BE2C (cell line): ENCODE data around the gene MALSU1.

Experiments
- DNase-seq: peaks from one replicate; pipeline ENCODE4 v3.0.0-alpha.2; 2020
- H3K27me3 ChIP-seq: fragments of 250-450 bp; sonication (Bioruptor Pico); 2 replicates; pipeline ENCODE4 v1.5.1; 2020; ENCODE audit warnings: mild to moderate bottlenecking
- H3K36me3 ChIP-seq: fragments of 250-450 bp; sonication (Bioruptor Pico); 2 replicates; pipeline ENCODE4 v1.5.1; 2020; ENCODE audit warnings: mild to moderate bottlenecking
- H3K4me1 ChIP-seq: fragments of 250-450 bp; sonication (Bioruptor Pico); 2 replicates; pipeline ENCODE4 v1.5.1; 2020
- H3K4me3 ChIP-seq: 2 replicates; pipeline ENCODE4 v1.5.1; 2011; ENCODE audit warnings: low read depth, low read length
- H3K9me3 ChIP-seq: fragments of 250-450 bp; sonication (Bioruptor Pico); 2 replicates; pipeline ENCODE4 v1.5.1; 2020
- CTCF ChIP-seq: IDR thresholded peaks from 2 replicates; pipeline ENCODE4 v1.5.1; 2012; ENCODE audit warnings: mild to moderate bottlenecking, low read depth, low read length

MALSU1 gene

GRCh38 chr7:23290993-23291392 is 8.1 kb upstream of the MALSU1 start:
- no peak for TF ChIP-seq CTCF
- no peaks in the 10 kb centered on the region for H3K27me3 ChIP-seq
- H3K4me1 ChIP-seq: no peaks in the 10 kb centered on the region
- no peak overlapping the region for H3K4me3 ChIP-seq
- no peak for DNase-seq
- no peaks in the 10 kb centered on the region for H3K36me3 ChIP-seq
- no peaks in the 10 kb centered on the region for H3K9me3 ChIP-seq

DNA sequence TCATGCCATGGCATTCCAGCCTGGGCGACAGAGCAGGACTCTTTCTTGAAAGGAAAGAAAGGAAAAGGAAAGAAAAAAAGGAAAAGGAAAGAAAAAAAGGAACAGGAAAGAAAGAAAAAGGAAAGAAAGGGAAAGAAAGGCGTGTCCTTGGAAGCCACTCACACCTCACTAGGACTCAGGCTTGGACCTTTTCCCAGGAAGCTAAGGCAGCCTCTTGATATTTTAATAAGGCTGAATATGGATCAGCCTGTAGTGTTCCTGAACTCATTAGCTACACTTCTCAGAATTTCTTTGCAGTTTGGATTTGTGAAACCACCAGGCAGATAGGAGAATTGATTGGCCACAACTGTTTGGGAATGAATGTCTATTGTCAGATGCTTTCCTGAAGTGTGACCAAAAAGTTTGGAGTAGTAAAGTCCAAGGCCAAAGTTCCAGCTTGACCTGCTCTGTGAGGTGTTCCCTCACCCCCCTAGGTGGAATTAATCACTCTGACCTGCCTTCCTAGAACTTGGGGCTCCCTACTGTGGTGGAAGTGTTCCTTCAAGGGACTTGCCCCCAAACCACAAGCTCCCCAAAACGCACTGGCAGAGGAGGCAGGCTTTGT is 7.1 kb upstream of the MALSU1 start:
- TF ChIP-seq CTCF: no peak
- Histone ChIP-seq H3K4me1 (no peaks in the 10 kb centered on the region), H3K9me3 (no peaks in the 10 kb centered on the region), H3K4me3 (no peak overlapping the region), H3K27me3 (no peaks in the 10 kb centered on the region), H3K36me3 (no peaks in the 10 kb centered on the region)
- no peak for DNase-seq

GRCh38 chr7:23292623-23293022 is 6.5 kb upstream of the MALSU1 start:
- Histone ChIP-seq H3K27me3 (no peaks in the 10 kb centered on the region), H3K9me3 (no peaks in the 10 kb centered on the region), H3K4me3 (no peak overlapping the region), H3K4me1 (no peaks in the 10 kb centered on the region), H3K36me3 (no peaks in the 10 kb centered on the region)
- DNase-seq: no peak
- no peak for TF ChIP-seq CTCF

- no peak for TF ChIP-seq CTCF
- DNase-seq: no peak
Observed at GRCh38 chr7:23293500-23294073, 5.6 kb upstream of the MALSU1 start.

GRCh38 chr7:23294549-23295400 is 4.4 kb upstream of the MALSU1 start:
- H3K4me1 ChIP-seq: no peaks in the 10 kb centered on the region
- H3K36me3 ChIP-seq: no peaks in the 10 kb centered on the region
- no peak overlapping the region for H3K4me3 ChIP-seq
- no peak for TF ChIP-seq CTCF
- no peaks in the 10 kb centered on the region for H3K9me3 ChIP-seq
- no peaks in the 10 kb centered on the region for H3K27me3 ChIP-seq
- no peak for DNase-seq

More at GRCh38 chr7:23293500-23294073, 5.6 kb upstream of the MALSU1 start:
- no peaks in the 10 kb centered on the region for H3K9me3 ChIP-seq
- no peaks in the 10 kb centered on the region for H3K27me3 ChIP-seq
- no peaks in the 10 kb centered on the region for H3K4me1 ChIP-seq
- H3K4me3 ChIP-seq: no peak overlapping the region
- no peaks in the 10 kb centered on the region for H3K36me3 ChIP-seq

GRCh38 chr7:23295401-23295697 is 3.8 kb upstream of the MALSU1 start:
- Histone ChIP-seq H3K27me3 (no peaks in the 10 kb centered on the region), H3K36me3 (no peaks in the 10 kb centered on the region), H3K4me3 (no peak overlapping the region), H3K9me3 (no peaks in the 10 kb centered on the region), H3K4me1 (no peaks in the 10 kb centered on the region)
- no peak for TF ChIP-seq CTCF
- no peak for DNase-seq
